NCI-H82 treated with DMSO at 0.1 percent for 48 hours (cell line): ENCODE results near the gene IGLL1.
"Not testable (repeated sequence)": the region's sequence is repeated elsewhere in the genome, so short reads cannot be mapped to it uniquely, and the experiment has no call there.

Source experiments
- DNase-seq: peaks from one replicate; lab custom pipeline; 2025; ENCODE audit not compliant: unreplicated experiment; lab: John Stamatoyannopoulos, UW

The IGLL1 gene

DNA sequence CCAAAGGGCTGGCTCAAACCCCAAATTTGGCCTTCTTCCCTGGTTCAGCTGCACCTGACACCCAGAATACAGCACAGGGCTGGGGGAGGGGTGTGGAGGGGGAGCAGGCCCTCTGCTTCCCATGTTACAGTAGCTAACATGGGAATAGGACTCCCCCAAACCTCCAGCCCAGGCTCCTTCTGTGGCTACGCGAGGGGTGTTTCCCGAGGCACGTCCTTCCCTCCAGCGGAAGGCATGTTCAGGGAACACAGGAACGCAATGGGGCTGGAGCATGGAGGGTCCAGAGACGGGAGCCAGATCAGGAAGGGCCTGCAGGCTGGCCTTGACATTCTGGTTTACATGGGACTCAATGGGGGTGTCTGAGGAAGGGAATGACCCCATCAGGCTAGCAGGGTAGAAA lies 11.8 kb upstream of the IGLL1 start:
- DNase-seq: no peak

DNA sequence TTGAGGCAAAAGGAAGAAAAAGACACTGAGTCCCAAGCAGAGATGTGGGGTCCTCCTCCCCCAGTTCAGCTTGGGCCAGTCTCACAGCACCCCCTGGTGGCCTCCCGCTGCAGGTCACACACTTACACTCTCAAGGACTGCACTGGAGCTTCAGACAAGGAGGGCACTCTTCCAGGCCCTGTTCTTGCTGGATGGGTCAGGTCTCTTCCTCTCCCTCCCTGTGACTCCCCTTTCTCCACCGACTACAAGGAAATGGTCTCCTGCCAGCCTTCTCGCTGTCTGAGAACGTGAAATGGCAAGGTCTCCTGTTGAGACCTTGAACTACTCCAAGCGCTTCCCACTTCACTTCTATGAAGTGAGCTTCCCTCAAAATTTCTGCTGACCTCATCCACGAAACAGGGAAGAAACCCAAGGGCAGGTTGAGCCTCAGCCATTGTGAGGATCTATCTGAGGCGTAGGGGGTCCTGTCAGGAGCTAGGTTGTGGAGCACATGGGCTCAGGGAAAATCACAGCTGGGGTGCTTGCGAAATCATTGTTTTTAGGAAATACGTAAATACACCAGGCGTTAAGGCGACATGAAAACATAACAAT lies 11.2 kb upstream of the IGLL1 start:
- DNase-seq: peak; percentile 27

DNA sequence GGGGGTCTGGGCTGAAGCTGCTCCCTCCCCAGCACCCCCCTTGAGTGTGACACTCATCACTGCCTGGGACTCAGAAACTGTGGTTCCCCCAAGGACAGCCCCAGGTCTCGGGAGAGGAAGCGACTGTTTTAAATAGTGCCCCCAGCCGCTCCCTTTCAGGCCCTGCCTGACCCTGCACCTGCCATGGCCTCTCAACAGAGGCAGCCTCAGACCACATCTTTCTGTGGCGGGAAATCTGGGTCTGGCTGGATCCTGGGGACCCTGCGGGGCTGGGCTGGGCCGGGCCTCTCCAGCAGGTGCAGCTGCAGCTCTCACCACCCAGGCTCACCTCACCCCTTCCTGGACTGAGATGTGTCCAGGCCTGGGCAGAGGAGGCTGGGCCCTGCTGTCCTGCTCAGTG lies 3.7 kb upstream of the IGLL1 start:
- no peak for DNase-seq

DNA sequence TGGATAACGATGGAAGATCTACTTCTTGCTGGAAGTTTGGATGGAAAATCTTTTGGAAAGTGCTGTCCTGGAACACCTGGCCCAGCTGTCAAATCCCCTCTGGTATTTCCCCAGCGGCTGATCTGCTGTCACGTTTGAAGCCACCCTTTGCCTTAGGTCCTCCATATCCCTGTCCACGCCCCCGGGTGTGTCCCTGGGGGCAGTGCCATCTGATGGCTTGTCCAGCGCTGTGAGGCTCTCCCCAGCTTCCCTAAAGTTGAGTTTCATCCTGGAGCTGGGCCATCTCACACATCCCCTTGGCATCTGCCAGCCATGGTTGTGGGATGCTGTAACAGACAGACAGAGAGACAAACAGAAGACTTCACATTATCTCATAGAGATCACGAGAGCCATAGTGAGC lies 3.1 kb upstream of the IGLL1 start:
- no peak for DNase-seq

DNA sequence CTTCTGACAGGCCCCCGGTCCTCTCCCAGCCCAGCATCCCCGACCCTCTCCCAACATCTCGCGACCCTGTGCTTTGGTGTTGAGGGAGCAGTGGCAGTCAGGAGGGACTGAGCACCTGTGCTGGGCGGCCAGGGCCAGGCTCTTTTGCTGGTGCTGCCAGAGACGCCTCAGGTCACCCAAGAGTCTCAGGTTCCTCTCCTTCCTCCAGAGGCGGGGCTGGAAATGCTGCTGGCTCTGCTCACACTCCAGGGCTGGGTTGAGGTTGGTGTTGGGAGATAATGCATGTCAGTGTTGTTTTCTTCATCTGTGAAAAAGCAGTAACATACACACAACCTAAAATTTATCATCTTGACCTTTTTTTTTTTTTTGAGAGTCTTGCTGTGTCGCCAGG lies 1.2 kb upstream of the IGLL1 start:
- no peak for DNase-seq

DNA sequence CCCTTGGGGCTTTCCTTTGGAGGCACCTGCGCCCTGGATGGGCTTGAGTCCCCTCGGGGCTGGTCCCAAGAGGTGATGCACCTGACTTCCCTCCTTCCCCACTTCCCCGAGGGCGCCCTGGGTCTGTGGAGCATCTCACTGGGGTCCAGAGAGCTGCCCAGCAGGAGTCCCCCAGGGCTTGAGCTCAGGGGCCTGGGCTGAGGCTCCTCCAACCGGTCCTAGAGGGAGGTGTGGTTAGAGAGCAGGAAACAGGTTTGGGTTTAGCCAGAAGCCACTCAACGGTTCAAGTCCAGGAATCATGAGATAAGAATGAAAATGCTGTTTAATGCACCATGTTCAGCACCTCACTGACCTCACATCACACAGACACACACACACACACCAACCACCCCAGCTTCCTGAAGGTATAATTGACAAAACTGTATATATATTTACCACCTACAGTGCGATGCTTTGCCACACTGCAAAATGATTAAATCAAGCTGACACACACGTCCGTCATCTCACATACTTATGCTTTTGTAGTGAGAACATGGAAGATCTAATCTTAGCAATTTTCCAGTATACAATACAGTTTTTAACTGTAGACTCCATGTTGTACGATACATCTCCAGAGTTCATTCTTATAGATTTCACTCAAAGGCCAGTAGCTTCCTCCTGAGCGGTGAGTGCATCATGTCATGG lies 628 bp upstream of the IGLL1 start:
- no peak for DNase-seq

DNA sequence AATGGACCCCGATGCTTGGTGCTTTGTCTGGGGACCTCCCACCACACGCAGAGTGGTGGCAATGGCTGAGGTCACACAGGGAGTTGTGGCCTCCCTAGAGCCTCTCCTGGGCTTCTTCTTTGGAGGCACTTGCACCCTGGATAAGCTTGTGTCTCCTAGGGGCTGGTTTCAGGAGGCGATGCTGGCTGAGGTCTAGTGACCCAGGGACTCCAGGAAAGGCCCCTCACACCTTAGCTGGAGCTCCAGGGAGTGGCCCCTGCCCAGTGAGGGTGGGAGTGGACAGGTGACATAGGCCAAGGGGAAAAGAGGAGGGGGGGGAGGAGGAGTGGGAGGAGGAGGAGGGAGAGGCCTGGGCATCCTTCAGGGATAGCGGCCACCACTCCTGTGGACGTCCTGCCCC lies 810 bp downstream of the IGLL1 start:
- DNase-seq: no peak

DNA sequence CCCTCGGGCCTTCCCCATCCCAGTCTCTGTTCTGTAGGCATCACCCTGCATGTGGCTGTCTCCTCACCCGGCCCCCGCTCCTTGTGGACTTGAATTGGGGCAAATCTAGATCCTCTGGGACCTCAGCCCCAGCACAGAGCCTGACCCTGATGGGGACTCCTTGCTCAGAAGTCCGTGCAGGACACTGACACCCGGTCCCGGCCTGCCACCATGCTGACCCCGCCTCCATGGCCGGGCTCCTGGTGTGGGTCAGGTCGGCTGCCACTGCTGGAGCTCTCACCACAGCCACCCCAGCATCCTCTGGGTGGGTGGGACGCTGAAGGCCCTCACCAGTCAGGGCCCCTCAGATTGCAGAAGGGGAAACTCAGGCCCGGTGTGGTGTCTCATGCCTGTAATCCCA lies 1.8 kb downstream of the IGLL1 start:
- no peak for DNase-seq

DNA sequence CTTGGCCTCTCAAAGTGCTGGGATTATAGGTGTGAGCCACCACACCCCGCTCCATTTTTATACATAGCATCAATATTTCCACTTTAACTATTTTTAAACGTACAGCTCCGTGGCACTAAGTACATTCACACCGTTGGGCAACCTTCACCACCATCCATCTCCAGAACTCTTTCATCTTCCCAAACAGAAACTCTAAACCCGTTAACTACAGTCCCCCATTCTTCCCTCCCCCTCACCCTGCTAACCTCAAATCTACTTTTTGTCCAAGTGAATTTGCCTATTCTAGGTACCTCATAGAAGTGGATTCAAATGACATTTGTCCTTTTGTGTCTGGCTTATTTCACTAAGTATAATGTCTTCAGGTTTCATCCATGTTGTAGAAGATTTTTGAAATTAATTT lies 3.4 kb downstream of the IGLL1 start:
- DNase-seq: no peak

DNA sequence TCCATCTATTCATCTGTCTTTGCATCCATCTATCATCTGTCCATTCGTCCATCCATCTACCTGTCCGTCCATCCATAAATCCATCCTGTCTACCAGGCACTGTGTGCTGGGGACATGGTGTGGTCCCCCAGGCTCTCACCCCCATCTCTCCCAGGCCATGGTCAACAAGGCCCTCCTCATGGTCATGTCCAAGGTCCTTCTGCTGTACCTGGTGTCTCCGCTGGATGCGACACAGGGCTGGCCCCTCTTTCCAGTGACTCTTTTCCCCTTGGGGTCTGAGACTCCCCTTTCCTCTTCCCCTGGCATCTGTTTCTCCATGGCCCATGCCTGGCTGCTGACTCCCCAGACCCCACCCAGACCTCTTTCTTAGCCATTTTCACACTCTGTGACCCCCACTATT lies 4.5 kb downstream of the IGLL1 start:
- no peak for DNase-seq

DNA sequence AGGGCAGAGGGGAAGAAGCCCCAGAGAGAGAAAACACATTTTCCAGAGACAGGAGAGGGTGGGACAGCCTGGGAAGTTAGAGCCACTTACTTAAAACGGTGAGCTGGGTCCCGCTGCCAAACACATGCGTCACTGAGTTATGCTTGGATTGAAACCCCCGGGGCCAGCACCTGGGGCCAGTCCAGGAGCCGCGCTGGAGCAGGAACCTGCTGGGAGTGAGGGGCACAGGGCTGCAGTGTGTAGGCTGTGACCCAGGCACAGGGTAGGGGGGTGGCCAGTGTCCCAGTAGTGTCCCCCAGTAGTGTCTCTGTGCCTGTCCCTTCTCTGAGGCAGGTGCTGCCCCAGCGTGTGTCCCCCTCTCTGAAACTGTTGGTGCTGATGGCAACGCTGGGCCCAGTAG lies 5.2 kb downstream of the IGLL1 start:
- no peak for DNase-seq

DNA sequence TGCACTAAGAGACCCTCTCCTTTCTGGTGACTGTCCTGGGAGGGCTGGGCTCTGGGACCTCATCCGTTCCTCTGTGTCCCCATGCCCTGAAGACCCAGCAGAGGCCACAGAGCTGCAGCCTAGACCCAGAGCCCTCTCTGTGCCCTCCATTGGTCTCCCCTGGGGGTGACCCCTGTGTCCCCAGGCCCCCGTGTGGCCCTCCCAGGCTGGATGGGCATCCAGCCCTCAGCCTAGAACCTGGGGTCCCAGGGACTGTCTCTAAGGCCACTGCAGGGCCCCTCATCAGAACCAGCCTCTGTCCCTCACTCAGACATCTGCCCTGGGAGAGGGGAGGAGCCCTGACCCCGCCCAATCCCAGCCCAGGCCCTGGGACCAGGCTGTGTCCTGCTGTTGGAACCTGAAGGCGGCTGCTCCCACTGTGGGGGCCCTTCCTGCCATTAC lies 5.7 kb downstream of the IGLL1 start:
- no peak for DNase-seq

DNA sequence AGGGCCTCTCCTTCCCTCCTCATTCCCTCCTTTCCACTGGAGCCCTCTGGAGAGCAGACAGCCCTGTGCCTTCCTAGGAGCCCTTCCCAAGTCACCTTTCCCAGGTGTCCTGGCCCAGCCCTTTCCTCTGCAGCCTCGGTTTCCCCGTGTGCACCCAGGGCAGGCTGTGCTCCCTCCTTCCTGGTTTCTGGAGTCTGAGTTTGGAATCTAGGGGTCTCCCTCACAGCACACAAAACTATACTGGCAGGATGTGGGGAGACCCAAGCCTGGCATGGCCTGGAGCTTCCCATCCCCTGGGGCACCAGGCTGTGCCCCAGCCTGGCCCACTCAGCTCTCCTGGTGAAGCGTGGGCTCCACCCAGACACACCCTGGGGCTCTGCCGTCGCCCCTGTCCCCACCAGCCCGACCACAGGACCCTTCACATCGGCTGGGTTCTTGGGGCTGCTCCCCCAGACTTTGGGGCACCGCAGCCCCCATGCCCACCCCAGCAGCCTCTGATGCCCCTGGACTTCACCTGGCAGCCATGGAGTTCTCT lies 6.3 kb downstream of the IGLL1 start:
- DNase-seq: not testable (repeated sequence)

DNA sequence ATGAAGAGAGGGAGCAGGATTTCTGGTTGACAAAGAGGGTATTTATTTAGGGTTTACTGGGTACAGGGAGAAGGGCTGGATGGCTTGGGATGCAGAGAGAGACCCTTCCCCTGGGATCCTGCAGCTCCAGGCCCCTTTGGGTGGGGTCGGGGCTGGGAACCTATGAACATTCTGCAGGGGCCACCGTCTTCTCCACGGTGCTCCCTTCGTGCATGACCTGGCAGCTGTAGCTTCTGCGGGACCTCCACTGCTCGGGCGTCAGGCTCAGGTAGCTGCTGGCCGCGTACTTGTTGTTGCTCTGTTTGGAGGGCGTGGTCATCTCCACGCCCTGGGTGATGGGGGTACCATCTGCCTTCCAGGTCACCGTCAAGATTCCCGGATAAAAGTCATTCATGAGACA lies 7.0 kb downstream of the IGLL1 start:
- not testable (repeated sequence) for DNase-seq

DNA sequence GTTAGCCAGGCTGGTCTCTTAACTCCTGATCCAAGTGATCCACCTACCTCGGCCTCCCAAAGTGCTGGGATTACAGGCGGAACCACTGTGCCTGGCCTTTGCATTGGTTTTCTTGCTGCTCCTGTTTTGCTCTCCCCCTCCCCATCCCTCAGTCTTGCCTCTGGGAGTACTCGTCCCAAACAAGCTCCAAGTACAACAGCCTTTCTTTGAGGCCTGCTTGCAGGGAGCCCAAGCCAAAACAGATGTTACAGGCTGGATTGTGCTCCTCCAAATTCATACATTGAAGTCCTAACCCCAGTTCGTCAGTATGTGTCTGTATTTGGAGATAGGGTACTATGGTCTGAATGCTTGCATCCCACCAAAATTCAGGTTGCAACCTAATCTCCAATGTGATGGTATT lies 8.6 kb downstream of the IGLL1 start:
- no peak for DNase-seq

DNA sequence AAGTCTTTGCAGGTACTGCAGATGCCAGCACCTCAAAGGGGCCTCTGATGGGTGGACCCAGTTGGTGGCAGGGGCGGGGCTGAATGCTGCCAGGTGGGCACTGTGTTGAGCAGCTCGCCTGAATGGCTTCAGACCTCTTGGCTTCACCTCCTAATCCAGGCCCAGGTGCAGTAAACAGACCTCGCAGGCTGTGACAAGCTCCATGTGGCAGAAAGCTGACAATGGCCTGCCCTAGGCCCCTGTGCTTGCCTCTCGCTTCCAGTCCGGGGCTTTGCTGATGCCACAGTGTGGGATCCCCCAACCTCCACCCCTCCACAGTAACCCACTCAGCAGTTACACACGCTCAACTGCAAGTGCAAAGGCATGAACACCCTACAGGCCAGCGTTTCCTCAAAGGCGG lies 9.4 kb downstream of the IGLL1 start:
- DNase-seq: no peak

DNA sequence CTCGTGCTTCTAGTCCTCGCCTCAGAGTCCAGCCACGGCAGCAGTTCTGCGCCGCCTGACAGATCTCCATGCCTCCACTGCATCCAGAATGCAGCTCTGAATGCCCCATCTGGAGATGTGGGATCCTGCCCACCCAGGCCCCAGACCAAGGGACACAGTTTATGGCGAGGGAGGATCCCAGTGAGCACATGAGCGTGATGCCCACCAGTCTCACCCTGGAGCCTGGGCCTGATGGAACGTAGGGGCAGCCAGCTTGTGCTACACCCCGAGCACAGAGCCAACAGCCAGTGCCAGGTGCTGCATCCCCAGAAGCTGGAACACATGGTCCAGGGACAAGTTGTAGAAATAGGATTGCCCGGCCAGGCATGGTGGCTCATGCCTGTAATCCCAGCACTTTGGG lies 10.4 kb downstream of the IGLL1 start:
- no peak for DNase-seq

DNA sequence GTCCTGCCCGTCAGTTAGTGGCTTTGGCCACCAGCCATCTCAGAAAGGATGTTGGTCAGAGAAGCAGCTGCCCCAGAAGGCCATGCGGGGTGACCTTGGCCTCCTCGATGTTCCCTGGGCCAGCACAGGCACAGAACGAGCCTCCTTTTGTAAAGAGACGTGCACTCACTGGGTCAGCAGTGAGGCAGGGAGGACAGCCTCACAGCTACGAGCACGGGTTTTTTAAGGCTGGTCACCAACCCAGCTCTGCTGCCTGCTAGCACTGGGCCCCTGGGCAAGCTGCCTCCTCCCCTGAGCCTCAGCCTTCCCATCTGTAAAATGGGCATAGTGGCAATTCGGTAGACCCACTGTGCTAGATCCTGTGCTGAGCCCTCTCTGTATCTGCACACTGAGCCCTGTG lies 10.8 kb downstream of the IGLL1 start:
- DNase-seq: no peak

DNA sequence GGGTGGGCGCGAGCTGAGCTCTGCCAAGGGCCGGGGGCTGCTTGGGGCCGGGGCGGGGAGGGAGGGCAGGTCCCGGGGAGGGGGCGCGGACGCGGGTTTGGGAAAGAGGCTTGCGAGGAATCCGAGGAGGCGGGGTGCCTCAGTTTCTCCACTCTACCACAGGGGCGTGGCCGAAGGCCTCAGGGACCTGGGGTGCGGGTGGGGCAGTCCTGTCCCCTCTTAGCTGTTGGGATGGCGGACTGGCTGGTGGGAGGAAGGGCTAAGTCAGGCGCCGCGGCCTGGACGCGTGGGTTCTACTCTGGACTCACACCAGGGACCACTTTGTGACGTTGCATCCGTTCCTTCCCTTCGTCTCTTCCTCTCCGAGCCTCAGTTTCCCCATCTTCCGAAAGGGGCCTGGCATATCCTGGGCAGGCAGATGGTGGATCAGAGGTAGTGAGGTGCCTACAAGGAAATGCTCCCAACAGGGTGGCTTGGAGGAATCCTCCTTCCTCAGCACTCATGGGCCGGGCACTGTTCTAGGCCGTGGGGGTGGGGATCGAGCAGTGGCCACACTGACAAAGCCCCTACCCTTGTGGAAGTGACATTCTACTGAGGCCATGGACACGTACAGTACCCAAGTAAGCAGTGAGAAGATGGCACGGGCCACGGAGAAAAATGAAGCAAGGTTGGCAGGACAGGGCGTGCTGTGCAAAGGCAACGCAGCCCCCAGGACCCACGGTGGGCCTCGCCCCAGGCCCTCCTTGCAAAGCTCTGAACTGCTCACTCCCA lies 13.2 kb downstream of the IGLL1 start:
- no peak for DNase-seq

DNA sequence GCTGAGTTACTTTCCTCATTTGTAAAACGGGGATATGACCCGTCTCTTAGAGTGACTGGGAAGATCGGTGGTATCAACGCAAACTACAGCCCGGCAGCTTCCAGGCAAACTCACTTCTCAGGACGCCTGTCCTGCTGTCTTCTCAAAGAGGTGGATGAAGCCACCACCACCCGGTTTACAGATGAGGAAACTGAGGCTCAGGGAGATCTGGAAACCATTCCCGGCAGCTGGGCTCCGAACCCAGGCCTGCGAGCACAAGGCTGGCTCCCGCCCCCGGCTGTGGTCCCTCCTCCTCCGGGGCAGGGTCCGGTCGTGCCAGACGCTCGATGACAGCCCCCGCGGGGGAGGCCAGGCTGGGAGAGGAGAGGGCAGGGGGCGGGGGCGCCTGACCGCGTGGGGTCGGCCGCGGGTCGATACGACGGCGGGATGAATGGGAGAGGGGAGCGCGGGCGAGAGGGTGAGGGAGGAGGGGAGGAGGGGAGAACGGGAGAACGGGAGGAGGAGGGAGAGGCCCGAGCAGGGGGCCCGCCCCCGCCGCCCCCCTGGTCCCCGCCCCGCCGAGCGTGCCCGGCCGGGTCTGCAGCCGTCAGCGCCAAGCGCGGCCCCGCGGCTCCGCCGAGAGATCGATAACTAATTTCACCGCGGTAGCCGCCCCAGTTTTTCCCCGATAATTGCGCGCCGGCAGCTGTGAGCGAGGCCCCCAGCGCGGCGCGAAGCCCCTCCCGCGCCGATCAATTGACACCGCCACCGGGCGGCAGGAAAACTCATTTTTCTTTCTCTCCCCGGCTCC lies 14.0 kb downstream of the IGLL1 start:
- DNase-seq: no peak

DNA sequence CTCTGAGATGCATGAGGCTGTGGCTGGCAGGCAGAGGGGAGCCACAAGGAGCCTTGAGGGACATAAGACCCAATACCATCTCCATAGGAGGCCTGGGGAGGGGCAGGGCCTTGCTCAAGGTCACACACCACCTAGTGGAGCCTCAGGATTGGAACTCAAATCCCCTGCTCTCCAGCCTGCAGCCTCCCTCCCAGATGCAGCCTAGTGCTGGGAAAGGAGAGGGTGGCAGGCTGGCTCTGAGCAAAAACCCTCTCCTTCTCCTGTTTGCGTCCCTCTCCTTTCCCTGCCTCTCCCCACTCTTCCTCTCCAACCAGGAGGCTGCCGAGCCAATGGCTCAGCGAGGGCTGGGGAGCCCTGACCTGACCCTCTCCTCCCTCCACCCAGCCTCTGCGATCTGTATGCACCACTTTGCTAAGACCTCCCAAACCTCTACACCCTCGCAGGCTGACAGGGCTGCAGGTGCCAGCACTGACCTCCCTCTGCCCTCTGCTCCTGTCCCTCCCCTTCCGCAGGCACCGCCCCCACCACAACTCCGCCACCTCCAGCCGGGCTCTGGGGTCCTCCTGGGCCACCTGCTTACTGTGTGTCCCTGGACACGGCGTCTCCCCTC lies 14.7 kb downstream of the IGLL1 start:
- no peak for DNase-seq
